ENCODE results near the gene PDSS2.
"Not testable (repeated sequence)": the region's sequence is repeated elsewhere in the genome, so short reads cannot be mapped to it uniquely, and the experiment has no call there.

DNA sequence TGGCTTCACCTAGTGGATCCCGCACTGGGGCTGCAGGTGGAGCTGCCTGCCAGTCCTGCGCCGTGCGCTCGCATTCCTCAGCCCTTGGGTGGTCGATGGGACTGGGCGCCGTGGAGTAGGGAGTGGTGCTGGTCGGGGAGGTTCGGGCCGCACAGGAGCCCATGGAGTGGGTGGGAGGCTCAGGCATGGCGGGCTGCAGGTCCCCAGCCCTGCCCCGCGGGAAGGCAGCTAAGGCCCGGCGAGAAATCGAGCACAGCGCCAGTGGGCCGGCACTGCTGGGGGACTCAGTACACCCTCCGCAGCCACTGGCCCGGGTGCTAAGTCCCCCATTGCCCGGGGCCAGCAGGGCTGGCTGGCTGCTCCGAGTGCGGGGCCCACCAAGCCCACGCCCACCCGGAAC, 95.2 kb downstream of the PDSS2 start:
- not testable (repeated sequence) for TF ChIP-seq POLR2A (IDR thresholded peaks at IDR 0.05)
- TF ChIP-seq, protein P1, sequence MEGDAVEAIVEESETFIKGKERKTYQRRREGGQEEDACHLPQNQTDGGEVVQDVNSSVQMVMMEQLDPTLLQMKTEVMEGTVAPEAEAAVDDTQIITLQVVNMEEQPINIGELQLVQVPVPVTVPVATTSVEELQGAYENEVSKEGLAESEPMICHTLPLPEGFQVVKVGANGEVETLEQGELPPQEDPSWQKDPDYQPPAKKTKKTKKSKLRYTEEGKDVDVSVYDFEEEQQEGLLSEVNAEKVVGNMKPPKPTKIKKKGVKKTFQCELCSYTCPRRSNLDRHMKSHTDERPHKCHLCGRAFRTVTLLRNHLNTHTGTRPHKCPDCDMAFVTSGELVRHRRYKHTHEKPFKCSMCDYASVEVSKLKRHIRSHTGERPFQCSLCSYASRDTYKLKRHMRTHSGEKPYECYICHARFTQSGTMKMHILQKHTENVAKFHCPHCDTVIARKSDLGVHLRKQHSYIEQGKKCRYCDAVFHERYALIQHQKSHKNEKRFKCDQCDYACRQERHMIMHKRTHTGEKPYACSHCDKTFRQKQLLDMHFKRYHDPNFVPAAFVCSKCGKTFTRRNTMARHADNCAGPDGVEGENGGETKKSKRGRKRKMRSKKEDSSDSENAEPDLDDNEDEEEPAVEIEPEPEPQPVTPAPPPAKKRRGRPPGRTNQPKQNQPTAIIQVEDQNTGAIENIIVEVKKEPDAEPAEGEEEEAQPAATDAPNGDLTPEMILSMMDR (IDR thresholded peaks at IDR 0.05), result not testable (repeated sequence)

All from body of pancreas (tissue), 4 donors.